HG03045 (cell line): ENCODE measurements around the gene PPP3CA.
"Not testable (repeated sequence)": the region's sequence is repeated elsewhere in the genome, so short reads cannot be mapped to it uniquely, and the experiment has no call there.

Experiments
- ATAC-seq: cut with Tn5 transposase; IDR thresholded peaks from one replicate; pipeline ENCODE4 v1.9.1; 2021; ENCODE audit warnings: mild to moderate bottlenecking, moderate library complexity; ENCODE audit not compliant: unreplicated experiment

The PPP3CA gene

DNA sequence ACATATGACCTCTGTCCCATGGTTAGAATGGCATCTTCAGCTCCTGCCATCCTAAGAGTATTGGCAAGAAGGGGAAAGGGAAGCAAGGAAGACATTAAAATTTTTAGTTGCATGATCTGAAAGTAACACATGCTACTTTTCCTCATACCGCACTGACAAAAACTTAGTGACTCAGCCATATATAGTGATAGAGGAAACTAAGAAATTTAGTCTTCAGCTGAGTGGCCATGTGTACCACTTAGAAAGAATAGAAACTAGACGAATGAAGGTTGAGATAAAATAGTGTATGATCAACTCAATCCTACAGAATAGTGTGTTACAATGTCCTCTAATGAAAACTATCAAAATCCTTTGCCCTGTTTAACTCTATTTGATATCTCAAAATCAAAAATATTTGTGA is 164.1 kb downstream of the PPP3CA start:
- ATAC-seq: no peak

DNA sequence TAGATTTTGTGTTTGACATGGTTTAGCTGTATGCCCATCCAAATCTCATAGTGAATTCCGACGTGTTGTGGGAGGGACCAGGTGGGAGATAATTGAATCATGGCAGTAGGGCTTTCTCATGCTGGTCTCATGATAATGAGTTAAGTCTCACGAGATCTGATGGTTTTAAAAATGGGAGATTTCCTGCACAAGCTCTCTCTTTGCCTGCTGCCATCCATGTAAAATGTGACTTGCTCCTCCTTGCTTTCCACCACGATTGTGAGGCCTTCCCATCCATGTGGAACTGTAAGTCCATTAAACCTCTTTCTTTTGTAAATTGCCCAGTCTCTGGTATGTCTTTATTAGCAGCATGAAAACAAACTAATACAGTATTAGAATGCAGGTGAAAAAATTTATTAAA is 164.6 kb downstream of the PPP3CA start:
- not testable (repeated sequence) for ATAC-seq

DNA sequence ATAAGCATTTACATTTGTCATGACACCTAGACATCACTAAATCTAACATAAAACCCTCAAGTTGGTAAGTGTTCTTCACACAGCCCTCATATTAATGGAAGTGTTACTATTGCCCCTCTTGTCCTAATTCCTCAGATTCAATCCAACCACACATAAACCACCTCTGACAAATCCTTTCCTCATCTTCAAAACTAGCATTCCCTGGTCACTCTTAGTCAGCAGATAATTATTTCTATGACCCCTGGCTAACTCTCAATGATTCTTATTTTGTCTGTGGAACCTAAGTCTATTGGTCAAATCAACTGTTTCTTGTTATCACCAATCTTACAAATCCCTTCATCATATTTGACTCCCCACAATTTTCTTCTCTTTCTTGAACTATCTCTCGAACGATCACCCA is 168.6 kb downstream of the PPP3CA start:
- ATAC-seq: no peak

DNA sequence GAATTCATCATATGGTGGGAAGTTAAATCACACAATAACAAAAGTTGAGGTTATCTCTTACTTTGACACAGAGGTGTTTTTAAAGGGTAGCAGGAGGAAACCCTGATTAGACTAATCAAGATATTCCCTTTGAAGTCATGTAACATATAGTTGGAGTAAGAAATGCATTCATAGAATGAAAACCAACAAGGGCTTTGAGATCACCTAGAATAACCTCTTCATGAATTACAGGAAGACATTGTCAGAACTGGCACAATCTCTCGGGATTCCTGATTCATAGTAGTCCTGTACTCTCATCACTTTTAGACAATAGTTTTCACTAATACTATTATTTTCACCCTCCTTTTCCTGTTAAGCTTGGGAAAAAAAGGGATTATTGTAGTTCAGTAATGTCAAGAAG is 170.2 kb downstream of the PPP3CA start:
- ATAC-seq: no peak

DNA sequence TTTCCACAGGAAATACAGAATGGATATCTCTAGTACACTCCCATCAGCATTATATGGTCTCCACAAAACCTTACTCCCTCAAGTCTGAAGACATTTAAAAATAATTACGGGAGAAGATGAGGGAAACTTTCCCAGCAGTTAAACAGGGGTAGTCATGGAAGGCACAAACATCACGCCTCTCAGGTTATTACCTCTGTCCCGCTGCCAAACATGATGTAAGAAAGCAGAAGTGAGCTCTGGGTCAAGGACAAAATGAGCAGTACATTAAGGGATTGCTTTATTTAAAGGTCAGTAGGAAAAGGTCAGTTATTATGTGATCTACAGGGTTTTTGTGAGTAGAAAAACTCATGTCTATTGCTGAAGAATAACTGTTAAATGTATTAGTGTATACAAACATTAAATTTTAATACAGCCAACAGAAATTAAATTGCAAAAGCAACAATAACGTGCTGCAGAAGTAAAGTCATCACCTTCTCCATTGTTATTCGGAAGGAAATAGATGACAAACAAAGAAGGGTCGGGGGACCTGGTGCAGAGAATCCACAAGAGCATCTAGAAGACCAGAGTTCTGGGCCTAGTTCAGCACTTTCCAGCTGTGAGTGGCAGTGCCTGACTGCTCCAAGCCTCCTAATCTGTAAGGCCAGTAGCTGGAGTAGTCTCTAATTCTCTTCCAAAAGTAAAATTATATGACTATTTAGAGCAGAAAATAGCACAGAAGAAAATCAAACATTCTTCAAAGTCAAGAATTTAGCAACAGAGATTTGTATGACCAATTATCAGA is 171.2 kb downstream of the PPP3CA start:
- ATAC-seq: no peak

DNA sequence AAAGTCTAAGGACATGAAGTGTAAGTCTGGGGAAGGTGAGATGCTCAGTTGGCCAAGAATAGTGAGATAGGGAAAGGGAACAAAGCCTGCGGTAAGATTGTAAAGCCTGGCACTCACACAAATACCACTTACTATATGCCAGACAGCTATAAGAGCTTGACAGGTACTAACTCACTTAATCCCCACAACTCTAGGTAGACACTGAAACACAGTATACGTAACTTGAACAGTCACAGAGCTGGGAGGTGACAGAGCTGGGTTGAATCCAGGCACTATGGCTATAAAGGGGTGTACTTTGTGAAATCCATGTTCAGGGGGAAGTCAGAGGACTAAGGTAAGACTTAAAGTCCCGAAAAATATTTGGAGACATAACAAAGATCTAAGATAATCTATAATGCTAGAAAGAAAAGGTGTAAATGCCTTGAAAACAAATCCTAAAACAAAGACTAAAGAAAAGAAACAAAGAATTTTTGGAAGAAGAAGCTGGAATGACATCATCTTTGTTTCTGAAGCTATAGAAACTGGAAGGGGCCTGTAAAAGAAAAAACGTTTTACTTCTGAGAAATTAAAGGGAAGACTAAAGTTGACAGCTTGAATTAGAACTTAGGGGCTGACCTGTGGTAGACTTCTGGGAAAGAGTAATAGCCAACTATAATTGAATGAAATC is 172.5 kb downstream of the PPP3CA start:
- no peak for ATAC-seq

DNA sequence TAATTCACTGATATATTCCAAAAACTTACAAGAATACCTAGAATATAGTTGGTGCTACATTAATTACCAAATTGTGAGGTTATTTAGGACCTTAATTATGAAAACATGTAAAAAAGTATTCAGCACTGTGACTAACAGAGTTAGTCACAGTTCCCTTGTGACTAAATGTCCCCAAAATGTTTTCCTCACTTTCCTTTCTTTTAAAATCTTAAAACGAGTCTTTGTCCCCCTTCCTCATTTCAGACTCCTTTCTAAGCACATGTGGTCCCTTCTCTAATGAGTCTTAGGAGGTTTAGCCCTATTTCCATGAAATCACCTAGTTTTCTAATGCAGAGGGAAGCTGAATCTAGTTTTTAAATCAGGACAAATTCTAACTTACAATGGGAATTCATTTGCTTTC is 175.0 kb downstream of the PPP3CA start:
- ATAC-seq: no peak

DNA sequence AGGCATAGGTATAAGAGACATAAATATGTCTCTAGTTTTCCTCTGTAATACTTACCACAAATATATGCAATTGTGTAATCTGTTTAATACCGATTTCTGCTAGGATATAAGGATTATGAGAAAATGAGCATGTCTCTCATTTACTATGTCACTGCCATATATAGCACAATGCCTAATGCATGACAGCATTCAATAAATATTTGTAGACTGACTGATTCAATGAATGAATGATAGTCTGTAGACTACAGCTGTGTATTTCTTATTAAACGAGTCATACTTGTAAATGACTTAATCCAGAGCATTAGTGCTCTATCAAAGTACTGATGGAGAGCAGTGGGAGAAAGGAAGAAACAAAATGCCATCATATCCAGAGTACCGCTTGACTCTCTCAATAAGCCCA is 175.6 kb downstream of the PPP3CA start:
- ATAC-seq: no peak

DNA sequence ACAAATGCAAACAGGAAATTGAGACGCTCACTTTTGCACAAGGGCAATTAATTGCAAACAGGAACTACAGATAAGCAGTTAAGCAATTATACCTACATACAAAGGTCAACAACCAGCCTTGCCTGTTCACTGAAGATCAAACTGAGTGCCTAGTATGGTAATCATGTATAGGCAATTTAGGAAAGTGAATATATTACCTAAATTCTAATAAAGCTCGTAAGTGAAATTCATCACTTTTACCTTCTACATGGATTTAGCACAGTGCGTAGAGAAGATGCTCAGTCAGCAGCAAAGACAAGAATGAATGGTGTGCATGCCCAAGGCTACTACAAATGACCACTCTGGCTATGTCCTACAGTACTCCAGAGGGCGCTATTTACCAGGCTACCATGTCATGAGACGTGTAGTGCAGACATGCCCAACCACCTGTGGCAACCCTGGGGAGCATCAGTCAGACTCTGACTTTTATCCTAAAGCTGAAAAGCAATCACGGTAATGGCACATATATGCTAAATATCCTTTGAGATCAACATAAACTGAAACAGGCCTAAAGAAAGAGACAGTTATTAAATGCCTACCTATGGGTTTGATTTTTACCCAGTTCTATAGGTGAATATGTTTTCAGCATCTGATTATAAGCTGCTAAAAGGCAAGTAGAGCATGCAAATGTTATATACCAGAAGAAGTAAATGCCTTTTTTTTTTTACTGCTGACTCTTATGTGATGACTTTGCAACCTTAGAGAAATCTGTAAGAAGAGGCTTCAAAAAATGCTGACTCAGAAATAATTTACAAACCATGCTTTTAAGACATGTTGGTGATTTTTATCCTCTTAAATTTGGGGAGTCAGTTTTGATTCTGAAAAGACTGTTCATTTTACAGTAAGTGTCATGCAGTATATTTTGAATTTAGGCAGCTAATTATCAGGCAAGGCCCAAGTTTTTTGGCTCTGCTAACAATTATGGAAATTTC is 178.0 kb downstream of the PPP3CA start:
- ATAC-seq: peak; percentile 99

DNA sequence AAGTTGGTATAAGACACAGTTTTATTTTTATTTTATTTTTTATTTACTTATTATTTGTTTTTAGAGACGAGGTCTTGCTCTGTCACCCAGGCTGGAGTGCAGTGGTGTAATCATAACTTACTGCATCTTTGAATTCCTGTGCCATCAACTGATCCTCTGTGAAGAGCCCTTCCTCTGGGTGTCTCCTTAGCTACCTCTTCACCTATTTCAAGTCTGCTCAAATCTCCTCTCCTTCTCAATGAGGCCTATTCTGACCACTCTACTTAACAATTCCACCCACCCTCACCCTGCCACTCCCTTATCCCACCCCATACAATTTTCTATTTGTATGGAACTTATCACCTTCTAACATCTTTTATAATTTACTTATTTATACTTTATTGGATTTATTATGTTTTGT is 183.4 kb downstream of the PPP3CA start:
- no peak for ATAC-seq

DNA sequence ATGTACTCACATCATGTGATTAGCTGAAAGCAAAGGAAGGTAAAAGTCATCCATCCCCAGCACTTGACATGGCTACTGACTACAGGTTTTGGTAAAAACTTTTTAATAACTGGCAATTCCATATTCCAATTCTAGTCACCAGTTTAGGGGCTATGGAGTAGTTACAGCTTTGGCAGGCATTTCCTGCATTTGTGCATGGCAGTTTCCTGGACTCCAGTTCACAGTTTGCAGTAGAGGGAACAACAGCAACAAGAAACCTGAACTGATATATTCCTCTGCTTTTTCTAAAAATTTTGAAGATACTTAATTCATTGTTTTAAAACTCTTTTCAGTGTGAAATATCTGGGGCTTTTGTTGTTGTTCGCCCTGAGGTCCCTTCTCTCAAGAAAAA is 184.3 kb downstream of the PPP3CA start:
- ATAC-seq: no peak

DNA sequence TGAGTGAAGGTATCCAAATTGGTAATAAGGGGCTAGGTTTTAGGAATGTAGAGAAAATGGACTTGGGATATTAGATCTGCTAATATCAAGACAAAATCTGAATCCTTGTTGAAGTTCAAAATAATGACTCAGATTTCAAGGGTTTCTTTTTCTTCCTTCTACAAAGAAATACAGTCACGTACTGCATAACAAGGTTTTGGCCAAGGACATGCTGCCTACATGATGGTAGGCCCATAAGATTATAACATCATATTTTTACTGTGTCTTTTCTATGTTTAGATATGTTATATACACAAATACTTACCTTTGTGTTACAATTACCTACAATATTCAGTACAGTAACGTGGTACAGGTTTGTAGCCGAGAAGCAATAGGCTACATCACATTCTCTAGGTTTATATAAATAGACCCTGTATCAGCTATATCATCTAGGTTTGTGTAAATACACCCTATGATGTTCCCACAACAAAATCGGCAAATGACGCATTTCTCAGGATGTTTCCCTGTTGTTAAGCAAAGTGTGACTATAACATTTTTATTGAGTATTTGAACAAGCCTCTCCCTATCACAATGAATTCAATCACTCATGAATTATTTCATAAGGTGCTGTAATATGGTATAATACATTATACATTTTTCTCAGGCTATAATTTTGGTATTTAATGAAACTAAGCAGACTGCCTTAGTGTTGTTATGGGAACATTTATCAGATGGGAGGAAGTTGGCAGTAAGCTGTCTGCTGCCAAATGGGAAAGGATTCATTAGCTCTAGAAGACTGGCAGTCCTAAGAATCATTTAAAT is 186.3 kb downstream of the PPP3CA start:
- ATAC-seq: no peak

DNA sequence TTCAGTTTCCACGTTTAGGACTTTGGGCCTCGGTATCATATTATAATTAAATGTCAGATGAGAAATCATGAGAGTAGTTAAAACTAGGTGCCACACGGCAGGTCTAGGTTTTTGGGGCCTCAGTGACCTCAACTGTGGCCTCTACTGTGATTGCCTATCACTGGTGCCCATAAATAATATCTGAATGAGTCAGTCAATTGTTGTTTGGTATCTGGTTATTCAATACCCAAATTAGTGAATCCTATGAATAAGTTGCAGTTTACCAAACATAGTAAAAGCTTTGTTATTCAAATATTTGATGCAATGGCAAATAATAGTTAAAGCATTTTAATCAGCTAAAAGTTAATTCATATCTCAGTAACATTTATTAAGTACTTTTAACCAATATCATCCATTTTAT is 188.8 kb downstream of the PPP3CA start:
- no peak for ATAC-seq

DNA sequence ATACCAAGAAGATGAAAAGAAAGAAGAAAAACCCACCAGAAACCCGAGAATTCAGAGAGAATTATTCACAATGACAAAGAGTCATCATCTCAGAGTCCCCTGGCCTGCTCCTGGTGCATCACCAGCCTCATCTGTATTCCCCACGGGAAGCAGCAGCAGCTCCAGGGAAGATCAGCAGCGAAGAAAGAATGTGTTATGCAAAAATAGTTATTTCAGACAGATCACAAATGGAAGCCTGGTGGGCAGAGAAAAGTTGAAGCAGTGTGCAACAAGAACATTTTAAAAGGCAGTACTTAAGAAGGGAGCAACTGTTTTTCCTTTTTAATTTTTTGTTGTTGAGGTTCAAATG is 189.2 kb downstream of the PPP3CA start:
- ATAC-seq: no peak

DNA sequence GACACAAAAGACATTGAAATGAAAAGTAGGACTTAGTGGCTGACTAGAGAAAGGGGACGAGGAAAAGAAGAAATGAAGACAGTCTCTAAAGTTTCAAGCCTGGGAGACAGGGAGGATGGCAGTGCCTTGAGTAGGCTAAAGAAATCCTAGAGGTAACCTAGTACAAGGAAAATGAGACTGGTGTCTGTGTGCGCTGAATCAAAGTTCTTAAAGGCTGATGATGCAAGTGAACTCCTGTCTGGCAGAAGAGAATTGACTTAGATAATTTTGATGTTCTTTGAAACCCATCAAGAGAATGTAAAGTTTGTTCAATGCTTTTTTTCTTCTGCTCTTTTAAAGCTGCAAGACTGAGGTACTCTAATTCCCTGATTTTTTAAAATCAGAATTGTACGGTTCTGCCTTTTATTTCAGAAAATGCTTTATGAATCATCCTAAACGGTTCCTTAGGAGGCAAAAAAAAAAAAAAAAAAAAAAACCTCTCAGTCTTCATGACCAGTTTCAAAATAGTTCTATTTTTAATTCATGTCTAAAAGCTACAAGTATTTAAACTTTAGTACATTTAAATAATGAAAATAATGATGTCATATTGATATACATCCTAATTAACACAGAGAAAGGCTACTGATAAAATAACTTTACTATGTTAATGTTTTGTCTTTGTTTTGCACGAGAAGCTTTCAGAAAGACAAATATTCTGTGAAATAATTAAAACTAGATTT is 189.8 kb downstream of the PPP3CA start:
- no peak for ATAC-seq

DNA sequence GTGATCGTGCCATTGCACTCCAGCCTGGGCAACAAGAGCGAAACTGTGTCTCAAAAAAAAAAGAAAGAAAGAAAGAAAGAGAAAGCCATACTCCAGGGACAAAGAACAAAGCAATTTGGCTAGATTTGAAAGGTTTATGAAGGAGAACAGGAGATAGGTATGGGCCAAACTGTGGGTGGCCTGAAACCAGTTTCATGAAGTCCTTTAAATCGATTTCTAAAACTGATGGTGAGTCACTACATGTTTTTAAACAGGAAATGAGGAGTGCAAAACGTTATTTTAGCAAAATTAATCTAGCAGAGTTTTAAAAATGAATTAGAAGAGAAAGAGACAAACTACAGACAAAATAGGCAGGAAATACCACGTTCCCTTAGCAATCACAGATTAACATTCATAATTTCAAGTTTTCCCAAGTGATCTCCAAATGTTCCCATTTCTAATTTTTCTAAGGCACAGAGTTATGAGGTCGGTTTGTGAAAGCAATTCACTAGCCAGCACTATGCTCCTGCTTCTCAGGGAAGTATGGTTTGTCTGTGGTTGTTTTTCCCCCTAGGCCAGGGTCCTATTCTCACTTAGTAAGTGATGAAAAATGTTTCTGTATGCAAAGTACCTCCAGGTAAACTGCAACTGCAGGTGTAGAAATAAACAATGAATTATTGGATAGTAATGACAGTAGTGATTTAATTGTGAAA is 190.6 kb downstream of the PPP3CA start:
- no peak for ATAC-seq

DNA sequence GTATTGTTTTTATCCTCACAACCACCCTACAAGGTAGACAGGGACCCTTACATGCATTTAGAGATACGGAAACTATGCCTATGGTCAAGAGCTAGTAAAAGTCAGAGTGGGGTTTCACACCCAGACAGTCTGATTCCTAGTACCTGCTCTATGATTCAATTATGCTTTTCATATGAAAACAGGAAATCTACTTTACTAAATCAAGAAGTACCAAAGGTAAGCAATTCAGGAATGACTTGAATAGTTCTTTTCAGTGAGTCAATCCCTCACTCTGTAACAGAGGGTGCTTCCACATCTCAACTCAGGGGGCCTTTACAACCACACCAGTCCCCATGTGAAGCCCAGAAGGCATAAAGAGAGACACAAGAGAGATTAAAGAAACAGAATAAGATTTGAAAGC is 191.4 kb downstream of the PPP3CA start:
- ATAC-seq: no peak

DNA sequence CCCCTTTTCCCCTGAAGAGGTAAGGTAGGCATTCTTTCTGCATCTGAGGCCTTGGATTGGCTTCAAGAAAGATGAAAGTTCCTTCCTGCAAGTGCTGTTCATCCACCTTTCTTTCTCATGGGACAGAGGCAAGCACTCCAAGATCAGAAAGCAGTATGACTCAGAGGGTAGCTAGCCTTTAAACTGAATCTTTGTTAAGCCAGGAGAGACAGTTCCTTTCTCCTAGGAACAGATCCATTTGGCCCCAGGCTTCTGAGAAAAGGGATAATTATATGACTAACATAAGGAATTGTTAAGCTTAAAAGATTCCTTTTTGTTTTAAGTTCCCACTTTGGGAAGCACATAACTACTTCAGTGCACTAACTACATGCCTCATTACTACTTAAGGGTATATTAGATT is 192.0 kb downstream of the PPP3CA start:
- no peak for ATAC-seq

DNA sequence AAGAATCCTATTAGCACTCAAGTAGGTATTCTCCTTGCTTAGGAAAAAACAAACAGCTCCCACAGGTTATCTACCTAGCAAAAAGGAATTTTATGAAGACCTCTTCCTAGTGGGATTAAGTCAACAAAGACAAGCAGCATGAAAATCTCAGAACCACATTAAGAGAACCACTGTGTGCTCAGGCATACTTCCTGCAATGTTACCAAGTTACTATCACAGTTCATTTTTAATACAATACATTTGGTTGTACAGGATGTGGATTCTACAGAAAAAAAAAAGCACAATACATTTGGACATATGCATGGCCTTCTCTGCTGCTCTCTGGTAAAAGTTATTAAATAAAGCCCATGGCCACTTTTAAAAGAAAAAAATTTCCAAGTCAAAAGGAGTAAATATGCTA is 193.7 kb downstream of the PPP3CA start:
- ATAC-seq: no peak

DNA sequence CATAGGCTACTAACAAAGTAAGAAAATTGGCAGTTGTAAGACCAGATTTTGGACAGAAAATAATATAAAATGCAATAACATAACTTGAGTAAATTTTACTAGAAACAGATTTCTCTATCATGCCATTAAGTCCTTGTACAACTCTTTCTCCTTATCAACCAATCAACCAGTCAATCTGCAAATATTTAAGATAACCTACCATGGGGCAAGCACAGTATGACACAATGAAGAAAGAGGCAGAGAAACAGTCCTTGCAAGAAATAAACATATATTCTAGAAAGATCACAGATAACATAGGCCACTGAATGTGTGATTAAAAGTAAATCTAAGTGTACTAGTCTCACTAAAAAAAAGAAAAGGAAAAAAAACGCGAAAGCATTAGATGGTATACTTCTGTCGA is 194.8 kb downstream of the PPP3CA start:
- ATAC-seq: no peak
